Activated T-cell treated with anti-CD3 and anti-CD28 coated beads, Interleukin-2, amount 50 U/mL, for 72 hours (primary cell): ENCODE results near the gene MYT1. TPM values are rescaled to one million over a fixed set of nuclear protein-coding genes. Genes with fewer than 3 reads are reported as not detected.
A peak's percentile ranks its signal among the peaks of the same experiment; 100 is the strongest.

Source experiments
- ATAC-seq, 2 donors: fragments of 150-1000 bp; cut with Tn5 transposase; replicated peaks in 1 of 2; 2 replicates each; pipeline ENCODE4 v1.10.0; 2021; ENCODE audit warnings: moderate library complexity in 2 of 2, mild to moderate bottlenecking in 1 of 2
- DNase-seq, 2 donors: peaks; one replicate each; pipeline ENCODE4 v3.0.0; 2021 to 2022; ENCODE audit warnings: mixed read lengths in 1 of 2
- H3K27ac Mint-ChIP-seq: one replicate; pipeline ENCODE4 v1.8.0; 2022; ENCODE audit warnings: mild to moderate bottlenecking, moderate library complexity, mixed read lengths
- H3K27me3 Mint-ChIP-seq: one replicate; pipeline ENCODE4 v1.8.0; 2022; ENCODE audit warnings: low read depth, mixed read lengths
- H3K36me3 Mint-ChIP-seq, 2 donors: one replicate each; pipeline ENCODE4 v1.8.0; 2022; ENCODE audit warnings: mixed read lengths in 2 of 2, mild to moderate bottlenecking in 1 of 2; ENCODE audit not compliant: insufficient read depth in 2 of 2
- H3K4me1 Mint-ChIP-seq: one replicate; pipeline ENCODE4 v1.8.0; 2022; ENCODE audit warnings: low read depth, mixed read lengths
- H3K4me3 Mint-ChIP-seq, 2 donors: one replicate each; pipeline ENCODE4 v1.8.0; 2022; ENCODE audit warnings: mild to moderate bottlenecking in 2 of 2, mixed read lengths in 2 of 2, moderate library complexity in 2 of 2
- H3K9me3 Mint-ChIP-seq, 2 donors: one replicate each; pipeline ENCODE4 v1.8.0; 2022; ENCODE audit warnings: mixed read lengths in 2 of 2
- total RNA-seq, 2 donors: library from RNA; stranded (reverse); gene quantifications; one replicate each; pipeline ENCODE4 v1.2.3, GENCODE V29; 2022

The MYT1 gene
- total RNA-seq, 2 donors from 2014 or later = 0.12 to 0.23 TPM

- DNase-seq (no peak), ATAC-seq (no peak)
- Mint-ChIP-seq H3K36me3 (no peaks in the 10 kb centered on the region), H3K9me3 (no peaks in the 10 kb centered on the region), H3K27ac (no peak overlapping the region), H3K4me3 (no peak overlapping the region), H3K27me3 (no peaks in the 10 kb centered on the region), H3K4me1 (no peaks in the 10 kb centered on the region)
These were observed 82.5 kb downstream of the MYT1 start for GRCh38 chr20:64246616-64247306.

- H3K4me1 Mint-ChIP-seq = no peaks in the 10 kb centered on the region
- no peak for ATAC-seq
- no peaks in the 10 kb centered on the region for H3K9me3 Mint-ChIP-seq
- DNase-seq = no peak
- no peak overlapping the region for H3K4me3 Mint-ChIP-seq
- H3K27me3 Mint-ChIP-seq = no peaks in the 10 kb centered on the region
- no peaks in the 10 kb centered on the region for H3K36me3 Mint-ChIP-seq
- H3K27ac Mint-ChIP-seq = no peak overlapping the region
These were observed 83.0 kb downstream of the MYT1 start for GRCh38 chr20:64247307-64247618.

GRCh38 chr20:64247970-64248841 is 84.0 kb downstream of the MYT1 start:
- Mint-ChIP-seq H3K27ac (no peak overlapping the region), H3K4me3 (no peak overlapping the region), H3K36me3 (no peaks in the 10 kb centered on the region), H3K4me1 (no peaks in the 10 kb centered on the region), H3K27me3 (no peaks in the 10 kb centered on the region), H3K9me3 (no peaks in the 10 kb centered on the region)
- ATAC-seq (no peak), DNase-seq (no peak)

DNA sequence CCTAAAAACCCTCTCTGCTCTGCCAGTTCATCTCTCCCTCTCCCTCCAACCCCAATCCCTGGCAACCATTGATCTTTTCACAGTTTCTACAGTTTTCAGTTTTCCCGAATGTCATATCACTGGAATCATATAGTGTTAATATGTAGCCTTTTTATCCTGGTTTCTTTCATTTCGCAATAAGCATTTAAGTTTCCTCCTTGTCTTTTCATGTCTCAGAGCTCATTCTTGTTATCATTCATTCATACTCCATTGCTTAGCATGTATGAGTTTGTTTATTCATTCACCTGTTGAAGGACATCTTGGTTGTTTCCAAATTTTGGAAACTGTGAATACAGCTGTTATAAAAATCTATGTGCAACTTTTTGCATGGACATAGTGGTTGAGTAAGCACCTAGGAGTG is 85.8 kb downstream of the MYT1 start:
- no peaks in the 10 kb centered on the region for H3K36me3 Mint-ChIP-seq
- H3K27ac Mint-ChIP-seq = no peak overlapping the region
- peaks cover 9% of the 10 kb centered on the region for H3K4me1 Mint-ChIP-seq
- H3K27me3 Mint-ChIP-seq = no peaks in the 10 kb centered on the region
- H3K9me3 Mint-ChIP-seq = no peaks in the 10 kb centered on the region
- ATAC-seq (no peak), DNase-seq (no peak)
- H3K4me3 Mint-ChIP-seq = no peak overlapping the region

DNA sequence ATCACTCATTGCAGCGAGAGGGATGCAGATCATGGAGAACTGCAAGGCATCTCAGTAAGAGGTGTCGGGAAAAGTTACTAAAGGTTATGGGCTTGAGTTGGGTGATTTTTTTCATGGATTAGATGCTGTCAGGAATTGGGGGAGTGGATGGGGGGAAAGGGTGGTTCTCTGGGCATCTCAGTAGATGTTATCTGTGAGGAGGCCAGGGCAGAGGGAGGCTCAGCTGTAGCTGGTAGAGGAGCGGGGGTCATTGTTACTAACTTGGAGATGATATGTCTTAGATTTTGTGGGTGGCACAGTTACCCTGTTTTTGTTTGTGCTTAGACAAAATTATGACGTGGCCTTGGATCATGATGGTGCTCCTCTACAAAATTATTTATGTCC is 88.7 kb downstream of the MYT1 start:
- Mint-ChIP-seq H3K27me3 (no peaks in the 10 kb centered on the region), H3K36me3 (peaks cover 0 to 2% of the 10 kb centered on the region in 2 donors), H3K27ac (no peak overlapping the region), H3K4me3 (no peak overlapping the region), H3K9me3 (no peaks in the 10 kb centered on the region), H3K4me1 (peaks cover 31% of the 10 kb centered on the region)
- ATAC-seq (no peak), DNase-seq (no peak)

DNA sequence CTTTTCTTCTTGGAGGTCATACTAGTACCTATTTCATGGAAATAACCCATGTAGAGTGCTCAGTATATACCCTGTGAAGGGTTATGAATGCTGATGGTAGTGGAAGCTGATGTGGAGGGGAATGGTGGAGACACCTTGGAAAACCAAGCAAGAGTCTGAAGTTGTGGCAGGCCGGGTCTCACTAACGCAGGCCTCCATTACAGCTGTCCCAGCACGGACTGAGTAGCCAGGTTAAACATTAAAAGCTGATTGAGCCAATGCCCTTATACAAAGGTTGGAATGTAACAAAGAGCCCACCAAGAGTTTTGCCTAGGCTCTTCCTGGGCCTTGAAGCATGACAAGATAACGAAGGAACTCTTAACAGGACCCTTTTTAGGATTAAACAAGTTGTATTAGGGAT is 89.2 kb downstream of the MYT1 start:
- H3K27ac Mint-ChIP-seq = no peak overlapping the region
- no peaks in the 10 kb centered on the region for H3K27me3 Mint-ChIP-seq
- H3K9me3 Mint-ChIP-seq = no peaks in the 10 kb centered on the region
- peak overlapping the region in 1 of 2 donors; percentile 33 for H3K4me3 Mint-ChIP-seq
- peaks cover 0 to 2% of the 10 kb centered on the region in 2 donors for H3K36me3 Mint-ChIP-seq
- ATAC-seq (no peak), DNase-seq (no peak)
- H3K4me1 Mint-ChIP-seq = peaks cover 35% of the 10 kb centered on the region

- no peak for ATAC-seq
- Mint-ChIP-seq H3K9me3 (no peaks in the 10 kb centered on the region), H3K4me1 (peaks cover 43% of the 10 kb centered on the region), H3K27ac (no peak overlapping the region), H3K27me3 (no peaks in the 10 kb centered on the region), H3K36me3 (peaks cover 0 to 2% of the 10 kb centered on the region in 2 donors), H3K4me3 (peak overlapping the region; percentile 82 to 85)
- DNase-seq = no peak
These were observed 89.9 kb downstream of the MYT1 start for GRCh38 chr20:64254156-64254555.

DNA sequence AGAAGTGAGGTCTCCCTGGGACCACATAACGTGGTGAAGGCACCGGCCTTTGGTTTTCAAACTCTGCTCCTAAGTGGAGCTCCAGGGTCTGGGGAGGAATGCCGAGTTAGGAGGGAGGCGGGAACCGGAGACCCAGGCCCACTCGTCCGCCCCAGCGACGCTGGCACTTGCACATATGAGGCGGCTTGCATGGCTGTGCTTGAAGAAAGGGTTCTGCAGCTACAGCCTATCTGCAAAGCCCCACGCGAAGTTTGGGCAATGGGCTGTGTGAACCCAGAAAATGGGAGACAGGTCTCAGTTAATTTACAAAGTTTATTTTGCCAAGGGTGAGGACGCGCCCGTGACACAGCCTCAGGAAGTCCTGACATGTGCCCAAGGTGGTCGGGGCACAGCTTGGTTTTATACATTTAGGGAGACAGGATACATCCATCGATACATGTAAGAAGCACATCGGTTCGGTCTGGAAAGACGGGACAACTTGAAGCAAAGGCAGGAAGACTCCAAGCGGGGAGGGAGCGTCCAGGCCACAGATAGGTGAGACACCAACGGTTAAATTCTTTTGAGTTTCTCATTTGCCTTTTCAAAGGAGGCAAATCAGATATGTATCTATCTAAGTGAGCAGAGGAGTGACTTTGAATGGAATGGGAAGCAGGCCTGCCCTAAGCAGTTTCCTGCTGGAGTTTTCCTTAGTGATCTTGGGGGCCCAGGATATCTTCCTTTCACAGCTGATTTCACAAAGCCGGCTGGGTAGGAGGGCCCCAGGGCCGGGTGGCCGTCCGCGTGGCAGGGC is 90.5 kb downstream of the MYT1 start:
- Mint-ChIP-seq H3K36me3 (peaks cover 0 to 2% of the 10 kb centered on the region in 2 donors), H3K4me1 (peaks cover 49% of the 10 kb centered on the region), H3K4me3 (peak overlapping the region; percentile 82 to 85), H3K27me3 (no peaks in the 10 kb centered on the region), H3K27ac (peak overlapping the region; percentile 97), H3K9me3 (no peaks in the 10 kb centered on the region)
- no peak for ATAC-seq
- no peak for DNase-seq

DNA sequence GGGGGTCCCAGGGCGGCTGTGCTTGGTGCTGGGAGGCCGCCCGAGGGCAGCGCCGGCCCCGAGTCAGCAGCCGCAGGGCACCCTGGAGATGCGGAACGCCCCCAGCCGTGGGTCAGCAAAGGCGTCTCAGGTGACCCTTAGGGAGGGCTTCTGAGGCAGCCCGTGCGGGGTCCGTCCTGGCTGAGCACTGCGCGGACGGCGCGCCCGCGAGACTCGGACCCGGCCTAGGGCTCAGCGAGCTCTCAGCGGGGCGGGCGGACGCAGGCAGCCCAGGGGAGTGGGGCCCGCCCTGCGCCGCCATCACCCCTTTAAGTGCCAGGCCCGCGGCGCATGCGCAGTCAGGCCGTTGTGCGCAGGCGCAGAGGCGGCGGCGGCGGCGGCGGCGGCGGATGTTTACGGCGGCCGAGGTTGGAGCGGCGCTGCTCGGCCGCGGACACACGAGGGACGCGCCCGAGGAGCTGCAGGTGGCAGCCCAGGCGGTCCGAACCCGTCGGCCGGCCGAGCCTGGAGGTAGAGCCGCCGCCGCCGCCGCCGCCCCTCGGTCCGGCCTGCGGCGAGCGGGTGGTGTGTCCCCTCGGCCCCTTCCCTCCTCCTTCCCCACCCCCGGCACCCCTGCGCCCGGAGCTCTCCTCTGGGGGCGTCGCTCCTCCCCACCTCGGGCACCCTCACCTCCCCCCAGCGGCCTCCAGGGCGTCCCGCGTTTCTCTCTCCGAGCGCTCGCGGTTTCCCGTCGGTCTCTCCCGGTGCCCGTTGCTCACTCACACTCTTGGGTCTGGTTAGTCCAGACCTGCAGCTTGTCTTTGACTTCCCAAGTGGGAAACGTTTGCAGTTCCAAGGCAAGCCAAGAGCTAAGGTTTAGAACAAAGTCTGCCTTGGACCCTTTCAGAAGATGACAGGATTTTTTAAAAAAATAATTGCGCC is 91.4 kb downstream of the MYT1 start, which contains the start of gene PCMTD2:
Gene PCMTD2 (plus strand): TSS at position 388 of the 921 bp plus-strand sequence. CDS start 4,218 bp downstream, outside the sequence.
- DNase-seq (peak; percentile 86 to 94), ATAC-seq (peak; percentile 91 to 93)
- Mint-ChIP-seq H3K36me3 (peaks cover 2% of the 10 kb centered on the region in 2 donors), H3K4me3 (peak within 1 kb of the TSS; percentile 83 to 85), H3K4me1 (peaks cover 57% of the 10 kb centered on the region), H3K27me3 (no peaks in the 10 kb centered on the region), H3K27ac (peak within 1 kb of the TSS; percentile 97), H3K9me3 (no peaks in the 10 kb centered on the region)

DNA sequence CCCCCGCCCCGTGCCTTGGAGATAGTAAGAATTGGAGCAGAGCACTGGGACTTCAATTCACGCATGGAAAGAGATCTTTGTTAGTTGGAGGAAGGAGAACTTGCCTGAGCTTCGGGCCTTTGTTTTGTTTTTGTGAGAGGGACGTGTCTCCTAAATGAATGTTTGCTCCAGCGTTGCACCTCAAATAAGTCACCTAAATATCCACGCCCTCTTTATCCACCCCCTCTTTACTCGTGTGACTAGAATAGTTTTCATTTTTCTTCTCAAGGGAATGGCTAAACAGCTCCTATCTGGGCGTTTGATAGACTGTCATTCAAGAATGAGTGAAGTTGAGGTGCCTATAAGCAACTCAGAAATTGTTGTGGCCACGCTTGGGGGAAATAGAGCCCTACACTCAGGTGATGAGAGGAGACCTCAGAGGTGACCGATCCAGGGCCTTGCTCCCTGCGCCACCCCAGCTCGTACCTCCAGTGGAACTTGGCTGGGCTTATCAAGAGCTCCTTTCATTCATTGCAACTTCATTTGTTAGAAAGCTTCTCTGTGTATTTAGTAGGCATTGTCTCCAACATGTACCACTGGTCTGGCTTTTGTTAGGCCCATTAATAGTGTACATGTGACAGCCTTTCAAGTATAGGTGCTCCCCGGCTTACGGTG is 92.2 kb downstream of the MYT1 start:
- H3K4me3 Mint-ChIP-seq = peak overlapping the region; percentile 83
- H3K9me3 Mint-ChIP-seq = no peaks in the 10 kb centered on the region
- DNase-seq = peak in 1 of 2 donors; percentile 16
- H3K27me3 Mint-ChIP-seq = no peaks in the 10 kb centered on the region
- ATAC-seq = no peak
- H3K27ac Mint-ChIP-seq = peak overlapping the region; percentile 82
- peaks cover 2 to 3% of the 10 kb centered on the region in 2 donors for H3K36me3 Mint-ChIP-seq
- peaks cover 65% of the 10 kb centered on the region for H3K4me1 Mint-ChIP-seq

DNA sequence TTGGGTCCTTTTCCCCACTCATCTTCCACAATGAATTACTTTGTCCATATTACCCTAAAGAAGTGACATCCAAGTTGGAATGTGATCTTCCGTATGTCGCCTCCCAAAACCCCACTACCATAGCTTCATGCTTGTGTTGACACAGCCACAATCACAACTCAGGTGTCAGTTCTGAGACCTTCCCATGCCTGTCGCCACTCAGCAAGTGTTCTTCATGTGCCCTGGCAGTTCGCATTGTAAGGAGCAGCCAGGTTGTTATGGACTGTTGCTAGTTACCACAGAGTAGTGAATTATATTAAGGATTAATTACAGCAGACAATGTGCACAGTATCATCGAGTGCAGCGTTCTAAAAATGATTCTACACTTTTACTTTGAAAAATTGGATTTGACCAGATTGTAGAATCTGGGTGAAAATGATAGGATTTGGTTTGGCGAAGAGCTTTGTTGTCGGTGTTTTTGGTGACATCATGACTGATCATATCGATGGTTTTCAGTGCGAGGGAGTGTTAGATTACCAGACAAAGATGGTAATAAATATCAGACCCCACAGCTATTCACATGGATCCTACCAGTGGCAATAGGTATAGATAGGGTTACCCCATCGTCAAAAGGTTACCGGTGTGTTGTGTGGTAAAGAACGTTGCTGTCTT is 93.0 kb downstream of the MYT1 start:
- H3K9me3 Mint-ChIP-seq = no peaks in the 10 kb centered on the region
- ATAC-seq (no peak), DNase-seq (no peak)
- H3K27me3 Mint-ChIP-seq = no peaks in the 10 kb centered on the region
- H3K4me3 Mint-ChIP-seq = peak overlapping the region; percentile 83
- peaks cover 71% of the 10 kb centered on the region for H3K4me1 Mint-ChIP-seq
- peak overlapping the region; percentile 38 for H3K27ac Mint-ChIP-seq
- peaks cover 2 to 6% of the 10 kb centered on the region in 2 donors for H3K36me3 Mint-ChIP-seq
